Panc1 (cell line): ENCODE measurements around the gene UVSSA. TPM values are rescaled to one million over a fixed set of nuclear protein-coding genes. Genes with fewer than 3 reads are reported as not detected.

Source experiments
- ATAC-seq: fragments of 200-7000 bp; cut with Tn5 transposase; 2 replicates; pipeline ENCODE4 v1.9.1; 2020; ENCODE audit warnings: mild to moderate bottlenecking, moderate library complexity
- BruUV-seq: library from RNA; stranded (reverse); fragments of 400-500 nt; replicated peaks from 2 replicates; lab custom pipeline; 2021; lab: Mats Ljungman, UMichigan
- CTCF ChIA-PET: fragments of 300-600 bp; sonication (Branson Sonifier 250); formaldehyde crosslinking; loops from one replicate; lab custom pipeline; 2022; ENCODE audit warnings: antibody characterized with exemption; lab: Charles Lee
- POLR2A ChIA-PET: fragments of 300-600 bp; sonication (Branson Sonifier 250); formaldehyde crosslinking; loops from one replicate; lab custom pipeline; 2022; ENCODE audit warnings: antibody characterized with exemption; lab: Charles Lee
- DNase-seq: peaks from one replicate; pipeline ENCODE4 v3.0.0-alpha.2; 2010; ENCODE audit warnings: low read depth, low spot score
- H3K27ac ChIP-seq: 2 replicates; pipeline ENCODE4 v1.5.1; 2011; ENCODE audit warnings: mild to moderate bottlenecking, low read length, inconsistent platforms
- H3K27me3 ChIP-seq: fragments of 200-500 bp; sonication (Bioruptor generic); 2 replicates; pipeline ENCODE4 v1.6.0; 2014; ENCODE audit warnings: low read length, inconsistent platforms; ENCODE audit not compliant: control insufficient read depth, insufficient read depth
- H3K36me3 ChIP-seq: fragments of 200-500 bp; sonication (Bioruptor generic); 2 replicates; pipeline ENCODE4 v1.5.1; 2014; ENCODE audit warnings: inconsistent platforms, mild to moderate bottlenecking, low read length, moderate library complexity; ENCODE audit not compliant: control insufficient read depth, insufficient read depth
- H3K4me1 ChIP-seq: 2 replicates; pipeline ENCODE4 v1.5.1; 2011; ENCODE audit warnings: inconsistent platforms, mild to moderate bottlenecking, low read length, moderate library complexity; ENCODE audit not compliant: control insufficient read depth, insufficient read depth
- H3K4me3 ChIP-seq, 2 experiments: 2 replicates each; pipeline ENCODE4 v1.5.1; 2011 to 2012; ENCODE audit warnings: low read depth in 2 of 2, low read length in 2 of 2, mild to moderate bottlenecking in 2 of 2, inconsistent platforms in 1 of 2, moderate library complexity in 1 of 2
- H3K9me3 ChIP-seq: fragments of 200-500 bp; sonication (Bioruptor generic); 2 replicates; pipeline ENCODE4 v1.5.1; 2014; ENCODE audit warnings: low read depth, mild to moderate bottlenecking, inconsistent platforms, low read length, moderate library complexity; ENCODE audit not compliant: control insufficient read depth, insufficient read depth
- POLR2AphosphoS5 ChIP-seq: IDR thresholded peaks from 2 replicates; pipeline ENCODE4 v1.6.1; 2012; ENCODE audit warnings: mild to moderate bottlenecking, low read depth, low read length, moderate library complexity
- SIN3A ChIP-seq: IDR thresholded peaks from 2 replicates; pipeline ENCODE4 v1.6.1; 2012; ENCODE audit warnings: low read depth, mild to moderate bottlenecking, low read length, moderate library complexity, borderline replicate concordance; ENCODE audit not compliant: insufficient read depth
- TCF7L2 ChIP-seq: IDR thresholded peaks from 2 replicates; pipeline ENCODE4 v1.6.1; 2011; ENCODE audit warnings: mild to moderate bottlenecking, low read depth, low read length, inconsistent platforms
- in situ Hi-C: cut with HindIII; loops from 2 replicates; pipeline ENCODE4 v1.10.0; 2016; ENCODE audit warnings: low sequenced_read_pairs, low pct_unique_long_range_greater_than_20kb
- intact Hi-C: fragments of 100-400 bp; cut with micrococcal nuclease; formaldehyde crosslinking; loops from one replicate; pipeline ENCODE4 v1.10.0; 2022; ENCODE audit not compliant: unreplicated experiment
- total RNA-seq: library from RNA; stranded (reverse); gene quantifications from one replicate; pipeline ENCODE4 v1.2.1, GENCODE V29; 2021; ENCODE audit not compliant: unreplicated experiment
- TF ChIP-seq, protein P1 (sequence below): fragments of 450-650 bp; IDR thresholded peaks from 2 replicates; pipeline ENCODE4 v1.5.1; 2017; ENCODE audit warnings: mild to moderate bottlenecking
- TF ChIP-seq, protein P2 (sequence below), 2 experiments: IDR thresholded peaks; 2 replicates each; pipeline ENCODE4 v1.6.1; 2011 to 2012; ENCODE audit warnings: low read depth in 2 of 2, control low read depth in 1 of 2, low read length in 1 of 2, mild to moderate bottlenecking in 1 of 2, moderate library complexity in 1 of 2; ENCODE audit not compliant: insufficient read depth in 1 of 2

Gene UVSSA
- total RNA-seq, 1 experiment from 2014 or later, result 23.4 TPM

GRCh38 chr4:1326751-1327525, 20.1 kb upstream of the UVSSA start:
- in situ Hi-C loops (no loop called here), intact Hi-C loops (no loop called here)
- POLR2A ChIA-PET, result interaction anchor here (0.7 kb wide), 1 partner anchor 159 kb away, joined by 4 read pairs; no protein-coding TSS in a partner anchor
- no TSS peak for BruUV-seq
- DNase-seq (no peak), ATAC-seq (no peak)
- no peak overlapping the region for H3K4me3 ChIP-seq
- no peak overlapping the region for H3K27ac ChIP-seq
- no peaks in the 10 kb centered on the region for H3K9me3 ChIP-seq
- CTCF ChIA-PET, result no interaction called here
- no peaks in the 10 kb centered on the region for H3K27me3 ChIP-seq
- H3K36me3 ChIP-seq, result no peaks in the 10 kb centered on the region
- TF ChIP-seq, protein P1, sequence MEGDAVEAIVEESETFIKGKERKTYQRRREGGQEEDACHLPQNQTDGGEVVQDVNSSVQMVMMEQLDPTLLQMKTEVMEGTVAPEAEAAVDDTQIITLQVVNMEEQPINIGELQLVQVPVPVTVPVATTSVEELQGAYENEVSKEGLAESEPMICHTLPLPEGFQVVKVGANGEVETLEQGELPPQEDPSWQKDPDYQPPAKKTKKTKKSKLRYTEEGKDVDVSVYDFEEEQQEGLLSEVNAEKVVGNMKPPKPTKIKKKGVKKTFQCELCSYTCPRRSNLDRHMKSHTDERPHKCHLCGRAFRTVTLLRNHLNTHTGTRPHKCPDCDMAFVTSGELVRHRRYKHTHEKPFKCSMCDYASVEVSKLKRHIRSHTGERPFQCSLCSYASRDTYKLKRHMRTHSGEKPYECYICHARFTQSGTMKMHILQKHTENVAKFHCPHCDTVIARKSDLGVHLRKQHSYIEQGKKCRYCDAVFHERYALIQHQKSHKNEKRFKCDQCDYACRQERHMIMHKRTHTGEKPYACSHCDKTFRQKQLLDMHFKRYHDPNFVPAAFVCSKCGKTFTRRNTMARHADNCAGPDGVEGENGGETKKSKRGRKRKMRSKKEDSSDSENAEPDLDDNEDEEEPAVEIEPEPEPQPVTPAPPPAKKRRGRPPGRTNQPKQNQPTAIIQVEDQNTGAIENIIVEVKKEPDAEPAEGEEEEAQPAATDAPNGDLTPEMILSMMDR, result no peak
- no peak for TF ChIP-seq POLR2AphosphoS5
- TF ChIP-seq TCF7L2, result no peak
- TF ChIP-seq SIN3A, result no peak
- TF ChIP-seq, protein P2, sequence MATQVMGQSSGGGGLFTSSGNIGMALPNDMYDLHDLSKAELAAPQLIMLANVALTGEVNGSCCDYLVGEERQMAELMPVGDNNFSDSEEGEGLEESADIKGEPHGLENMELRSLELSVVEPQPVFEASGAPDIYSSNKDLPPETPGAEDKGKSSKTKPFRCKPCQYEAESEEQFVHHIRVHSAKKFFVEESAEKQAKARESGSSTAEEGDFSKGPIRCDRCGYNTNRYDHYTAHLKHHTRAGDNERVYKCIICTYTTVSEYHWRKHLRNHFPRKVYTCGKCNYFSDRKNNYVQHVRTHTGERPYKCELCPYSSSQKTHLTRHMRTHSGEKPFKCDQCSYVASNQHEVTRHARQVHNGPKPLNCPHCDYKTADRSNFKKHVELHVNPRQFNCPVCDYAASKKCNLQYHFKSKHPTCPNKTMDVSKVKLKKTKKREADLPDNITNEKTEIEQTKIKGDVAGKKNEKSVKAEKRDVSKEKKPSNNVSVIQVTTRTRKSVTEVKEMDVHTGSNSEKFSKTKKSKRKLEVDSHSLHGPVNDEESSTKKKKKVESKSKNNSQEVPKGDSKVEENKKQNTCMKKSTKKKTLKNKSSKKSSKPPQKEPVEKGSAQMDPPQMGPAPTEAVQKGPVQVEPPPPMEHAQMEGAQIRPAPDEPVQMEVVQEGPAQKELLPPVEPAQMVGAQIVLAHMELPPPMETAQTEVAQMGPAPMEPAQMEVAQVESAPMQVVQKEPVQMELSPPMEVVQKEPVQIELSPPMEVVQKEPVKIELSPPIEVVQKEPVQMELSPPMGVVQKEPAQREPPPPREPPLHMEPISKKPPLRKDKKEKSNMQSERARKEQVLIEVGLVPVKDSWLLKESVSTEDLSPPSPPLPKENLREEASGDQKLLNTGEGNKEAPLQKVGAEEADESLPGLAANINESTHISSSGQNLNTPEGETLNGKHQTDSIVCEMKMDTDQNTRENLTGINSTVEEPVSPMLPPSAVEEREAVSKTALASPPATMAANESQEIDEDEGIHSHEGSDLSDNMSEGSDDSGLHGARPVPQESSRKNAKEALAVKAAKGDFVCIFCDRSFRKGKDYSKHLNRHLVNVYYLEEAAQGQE (IDR thresholded peaks at IDR 0.05; ENCODE audit: insufficient read depth in 1 of 2, low read depth in 2 of 2, low read length in 1 of 2), result no peak
- no peaks in the 10 kb centered on the region for H3K4me1 ChIP-seq

DNA sequence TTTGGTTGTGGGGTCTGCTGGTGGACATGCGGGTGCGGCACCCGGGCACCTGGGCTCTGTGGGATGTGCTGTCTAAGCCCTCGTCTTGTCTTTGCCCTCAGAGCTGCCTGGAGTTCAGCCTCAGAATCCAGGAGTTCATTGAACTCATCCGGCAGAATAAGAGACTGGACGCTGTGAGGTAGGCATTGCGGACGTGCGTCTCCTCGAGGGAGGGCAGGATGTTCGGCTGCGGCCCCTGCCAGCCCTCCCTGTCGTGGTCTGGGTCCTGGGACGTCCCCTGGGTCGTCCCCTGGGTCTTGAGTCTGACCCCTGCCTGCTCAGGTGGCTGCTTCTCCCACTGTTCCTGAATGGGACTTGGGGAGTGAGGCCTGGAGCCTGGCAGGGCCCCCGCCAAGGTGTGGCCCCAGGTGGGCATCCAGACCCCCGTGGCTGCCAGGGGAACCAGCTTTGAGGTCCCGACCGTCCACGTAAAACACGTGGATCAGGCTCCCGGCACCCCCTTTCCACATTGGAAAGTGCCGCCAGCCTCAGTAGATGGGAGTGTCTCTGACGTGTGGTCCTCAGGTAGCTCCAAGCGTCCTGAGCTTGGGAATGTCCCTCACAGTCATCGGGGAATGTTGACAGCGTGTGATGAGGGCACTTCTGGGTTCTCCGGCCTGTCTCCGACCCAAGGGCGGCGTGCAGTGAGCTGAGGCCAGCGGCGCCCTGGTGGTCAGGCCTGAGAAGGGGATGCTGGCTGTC, 19.3 kb upstream of the UVSSA start:
- BruUV-seq, result no TSS peak
- DNase-seq (no peak), ATAC-seq (no peak)
- Histone ChIP-seq H3K27ac (no peak overlapping the region), H3K36me3 (no peaks in the 10 kb centered on the region), H3K4me3 (no peak overlapping the region), H3K4me1 (no peaks in the 10 kb centered on the region), H3K9me3 (no peaks in the 10 kb centered on the region), H3K27me3 (no peaks in the 10 kb centered on the region)
- ChIA-PET CTCF (no interaction called here), POLR2A (no interaction called here)
- intact Hi-C loops, result no loop called here
- no peak for TF ChIP-seq POLR2AphosphoS5
- TF ChIP-seq, protein P1, result no peak
- TF ChIP-seq, protein P2 (IDR thresholded peaks at IDR 0.05; ENCODE audit: insufficient read depth in 1 of 2, low read depth in 2 of 2, low read length in 1 of 2), result no peak
- TF ChIP-seq SIN3A, result no peak
- TF ChIP-seq TCF7L2, result no peak
- in situ Hi-C loops, result no loop called here
